Colonic mucosa (tissue), 4 donors: ENCODE measurements around the gene CORO7. TPM values are rescaled to one million over a fixed set of nuclear protein-coding genes. Genes with fewer than 3 reads are reported as not detected.

Experiments used
- DNase-seq: peaks from one replicate; pipeline ENCODE4 v3.0.0-alpha.2; 2020
- H3K27ac ChIP-seq: fragments of 200-600 bp; one replicate; pipeline ENCODE4 v1.8.0; 2021
- H3K27me3 ChIP-seq: fragments of 200-600 bp; one replicate; pipeline ENCODE4 v1.8.0; 2021
- H3K36me3 ChIP-seq: fragments of 200-600 bp; one replicate; pipeline ENCODE4 v1.8.0; 2021
- H3K4me1 ChIP-seq: fragments of 200-600 bp; one replicate; pipeline ENCODE4 v1.8.0; 2021; ENCODE audit warnings: mild to moderate bottlenecking
- H3K4me3 ChIP-seq: fragments of 200-600 bp; one replicate; pipeline ENCODE4 v1.8.0; 2021
- H3K9ac ChIP-seq, 2 donors: one replicate each; pipeline ENCODE4 v1.7.0; 2013; ENCODE audit warnings: control low read depth in 2 of 2, low read depth in 2 of 2, low read length in 2 of 2
- H3K9me3 ChIP-seq: fragments of 200-600 bp; one replicate; pipeline ENCODE4 v1.8.0; 2021
- intact Hi-C: fragments of 100-400 bp; cut with DNase I; formaldehyde crosslinking; loops from one replicate; pipeline ENCODE4 v1.14.1; 2022
- total RNA-seq, 2 donors: library from RNA; stranded (reverse); fragmentation: NEBNext Ultra II Directional in 1 of 2; extraction: Animal tissue kit (Norgen Biotek cat#: 25700) in 1 of 2; gene quantifications; one replicate each; pipeline ENCODE4 v1.2.1, GENCODE V29; 2021
- TF ChIP-seq, protein P1 (sequence below): fragments of 200-600 bp; IDR thresholded peaks from one replicate; pipeline ENCODE4 v1.8.0; 2022; ENCODE audit warnings: antibody characterized with exemption, mild to moderate bottlenecking
- donor health status: healthy.
- donor health status: DM: no; HTN: no; CAD: no.
- donor health status: DM: no; HTN: no; CAD: no.

CORO7 gene
- total RNA-seq, 2 donors from 2014 or later = 37.2 to 55.9 TPM

DNA sequence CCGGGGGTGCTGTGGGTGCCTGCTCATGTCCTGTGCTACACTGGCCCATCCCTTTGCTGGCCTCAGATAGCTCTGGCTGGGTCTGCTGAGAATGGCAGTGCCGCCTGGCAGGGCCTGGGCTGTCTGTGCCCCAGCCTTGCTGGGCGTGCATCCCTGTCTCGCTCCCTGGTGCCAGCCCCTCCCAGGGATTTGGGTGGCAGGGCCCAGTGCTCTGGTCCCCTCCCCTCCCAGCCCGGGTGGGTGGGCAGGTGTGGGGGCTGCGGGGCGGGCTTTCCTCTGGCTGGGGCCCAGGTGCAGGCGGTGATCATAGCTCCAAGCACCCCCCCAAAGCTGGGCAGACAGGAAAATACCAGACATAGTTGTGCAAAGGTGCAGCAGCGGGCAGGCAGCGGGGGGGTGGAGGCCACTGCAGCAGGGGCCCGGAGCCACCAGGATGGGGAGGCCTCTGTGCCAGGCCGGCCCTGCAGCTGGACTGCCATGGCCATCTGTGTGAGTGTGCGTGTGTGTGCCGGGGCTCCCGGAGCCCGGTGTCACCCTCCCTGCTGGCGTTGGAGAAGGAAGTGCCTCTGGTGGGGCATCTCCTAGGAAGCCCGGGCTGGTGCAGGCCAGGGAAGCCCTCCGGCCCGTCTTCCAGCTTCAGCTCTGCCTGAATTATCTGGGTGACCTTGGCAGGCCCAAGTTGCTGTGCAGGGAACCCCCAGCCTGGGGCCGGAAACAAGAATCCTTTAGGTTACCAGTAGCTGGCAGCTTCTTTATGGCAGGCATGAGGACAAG lies 93.1 kb downstream of the CORO7 start:
- H3K9ac ChIP-seq = peak overlapping the region; percentile 32 to 34
- no peaks in the 10 kb centered on the region for H3K9me3 ChIP-seq
- H3K27me3 ChIP-seq = peaks cover 8% of the 10 kb centered on the region
- H3K4me3 ChIP-seq = no peak overlapping the region
- H3K27ac ChIP-seq = peak overlapping the region; percentile 46
- DNase-seq = no peak
- TF ChIP-seq, protein P1, sequence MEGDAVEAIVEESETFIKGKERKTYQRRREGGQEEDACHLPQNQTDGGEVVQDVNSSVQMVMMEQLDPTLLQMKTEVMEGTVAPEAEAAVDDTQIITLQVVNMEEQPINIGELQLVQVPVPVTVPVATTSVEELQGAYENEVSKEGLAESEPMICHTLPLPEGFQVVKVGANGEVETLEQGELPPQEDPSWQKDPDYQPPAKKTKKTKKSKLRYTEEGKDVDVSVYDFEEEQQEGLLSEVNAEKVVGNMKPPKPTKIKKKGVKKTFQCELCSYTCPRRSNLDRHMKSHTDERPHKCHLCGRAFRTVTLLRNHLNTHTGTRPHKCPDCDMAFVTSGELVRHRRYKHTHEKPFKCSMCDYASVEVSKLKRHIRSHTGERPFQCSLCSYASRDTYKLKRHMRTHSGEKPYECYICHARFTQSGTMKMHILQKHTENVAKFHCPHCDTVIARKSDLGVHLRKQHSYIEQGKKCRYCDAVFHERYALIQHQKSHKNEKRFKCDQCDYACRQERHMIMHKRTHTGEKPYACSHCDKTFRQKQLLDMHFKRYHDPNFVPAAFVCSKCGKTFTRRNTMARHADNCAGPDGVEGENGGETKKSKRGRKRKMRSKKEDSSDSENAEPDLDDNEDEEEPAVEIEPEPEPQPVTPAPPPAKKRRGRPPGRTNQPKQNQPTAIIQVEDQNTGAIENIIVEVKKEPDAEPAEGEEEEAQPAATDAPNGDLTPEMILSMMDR = no peak
- no peaks in the 10 kb centered on the region for H3K36me3 ChIP-seq
- H3K4me1 ChIP-seq = peaks cover 8% of the 10 kb centered on the region
- intact Hi-C loops = no loop called here

DNA sequence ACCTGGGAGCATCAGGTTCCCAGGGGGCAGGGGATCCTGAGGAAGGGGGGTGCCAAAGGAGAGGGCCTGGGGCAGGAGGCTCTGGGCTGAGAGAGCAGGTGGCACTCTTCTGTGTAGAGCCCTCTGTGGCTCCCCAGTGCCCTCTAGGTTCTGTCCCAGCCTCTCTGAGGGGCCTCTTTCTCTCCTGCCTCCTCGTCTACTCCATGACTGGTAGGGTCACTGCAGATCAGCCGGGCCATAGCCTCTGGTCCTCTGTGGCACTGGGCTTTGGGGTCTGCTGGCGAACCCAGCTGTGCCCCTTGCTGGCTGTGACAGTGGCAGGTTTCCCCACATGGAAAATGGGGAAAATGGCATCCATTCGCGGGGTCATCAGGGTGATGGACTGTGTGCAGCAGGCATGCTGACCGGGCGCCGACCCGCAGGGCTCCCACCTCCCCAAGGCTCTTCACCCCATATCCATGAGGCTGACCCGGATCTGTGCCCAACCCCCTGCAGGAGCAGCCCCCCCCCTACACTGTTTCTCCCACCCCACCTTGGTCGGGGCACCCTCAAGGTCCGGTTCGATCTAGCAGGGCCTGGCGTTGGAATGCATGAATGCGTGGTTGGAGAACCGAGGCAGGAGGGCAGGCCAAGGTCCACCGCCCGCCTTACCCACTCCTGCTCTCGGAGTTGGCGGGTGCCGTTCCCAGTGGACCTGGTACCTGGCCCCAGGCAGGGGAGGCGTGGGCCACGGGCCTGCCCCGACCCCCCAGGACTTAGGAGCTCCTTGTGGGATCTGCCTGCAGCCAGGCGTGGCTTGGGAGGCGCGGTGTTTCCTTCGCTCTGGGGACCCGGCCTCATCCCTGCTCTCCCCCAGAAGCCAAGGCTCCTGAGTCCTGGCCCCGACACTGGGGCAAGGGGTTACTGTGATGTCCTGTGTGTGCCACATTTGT lies 94.0 kb downstream of the CORO7 start:
- H3K27ac ChIP-seq = no peak overlapping the region
- TF ChIP-seq, protein P1 = no peak
- no peaks in the 10 kb centered on the region for H3K9me3 ChIP-seq
- peaks cover 3% of the 10 kb centered on the region for H3K4me1 ChIP-seq
- intact Hi-C loops = no loop called here
- no peak for DNase-seq
- no peak overlapping the region for H3K9ac ChIP-seq
- peaks cover 2% of the 10 kb centered on the region for H3K27me3 ChIP-seq
- H3K4me3 ChIP-seq = no peak overlapping the region
- no peaks in the 10 kb centered on the region for H3K36me3 ChIP-seq

DNA sequence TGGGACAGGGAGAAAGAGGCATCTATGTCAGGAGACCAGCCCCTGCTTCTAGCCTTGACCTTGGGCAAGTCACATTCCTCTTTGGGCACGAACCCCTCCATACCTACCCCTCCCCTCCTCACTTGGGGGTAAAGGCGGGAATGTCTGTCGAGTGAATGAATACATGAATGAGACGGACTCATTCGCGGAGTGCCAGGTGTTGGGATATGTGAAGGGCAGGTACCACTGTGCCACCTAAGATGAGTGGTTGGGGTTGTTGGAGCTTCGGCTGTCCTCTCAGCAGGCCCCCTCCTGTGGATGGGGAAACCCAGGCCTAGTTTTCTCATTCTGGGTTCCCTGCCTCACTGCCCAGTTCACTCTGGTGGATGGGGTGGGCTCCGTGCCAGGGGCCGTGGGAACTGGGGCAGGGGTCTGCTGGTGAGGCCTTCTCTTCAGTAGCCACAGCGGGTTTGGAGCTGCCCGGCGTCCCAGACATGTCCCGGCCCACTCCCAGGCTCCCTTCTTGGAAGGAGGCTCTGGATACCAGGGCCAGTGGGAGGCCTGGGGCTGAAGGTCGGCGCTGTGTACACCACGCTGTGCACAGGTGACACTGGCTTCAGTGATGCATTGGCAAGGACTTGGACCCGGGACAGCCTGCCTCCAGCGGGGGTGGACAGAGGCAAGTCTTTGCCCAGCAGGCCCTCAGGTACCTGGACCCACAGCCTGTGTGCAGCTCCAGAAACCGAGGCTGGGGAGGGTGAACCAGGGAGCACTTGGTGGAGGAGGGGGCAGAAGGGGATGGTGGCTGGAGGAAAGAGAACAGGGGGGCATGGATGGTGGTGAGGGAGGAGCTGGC lies 94.9 kb downstream of the CORO7 start:
- Histone ChIP-seq H3K27ac (no peak overlapping the region), H3K36me3 (no peaks in the 10 kb centered on the region), H3K27me3 (peaks cover 11% of the 10 kb centered on the region), H3K9me3 (no peaks in the 10 kb centered on the region), H3K4me3 (no peak overlapping the region), H3K9ac (no peak overlapping the region), H3K4me1 (peaks cover 8% of the 10 kb centered on the region)
- no peak for DNase-seq
- intact Hi-C loops = no loop called here
- TF ChIP-seq, protein P1 = no peak

DNA sequence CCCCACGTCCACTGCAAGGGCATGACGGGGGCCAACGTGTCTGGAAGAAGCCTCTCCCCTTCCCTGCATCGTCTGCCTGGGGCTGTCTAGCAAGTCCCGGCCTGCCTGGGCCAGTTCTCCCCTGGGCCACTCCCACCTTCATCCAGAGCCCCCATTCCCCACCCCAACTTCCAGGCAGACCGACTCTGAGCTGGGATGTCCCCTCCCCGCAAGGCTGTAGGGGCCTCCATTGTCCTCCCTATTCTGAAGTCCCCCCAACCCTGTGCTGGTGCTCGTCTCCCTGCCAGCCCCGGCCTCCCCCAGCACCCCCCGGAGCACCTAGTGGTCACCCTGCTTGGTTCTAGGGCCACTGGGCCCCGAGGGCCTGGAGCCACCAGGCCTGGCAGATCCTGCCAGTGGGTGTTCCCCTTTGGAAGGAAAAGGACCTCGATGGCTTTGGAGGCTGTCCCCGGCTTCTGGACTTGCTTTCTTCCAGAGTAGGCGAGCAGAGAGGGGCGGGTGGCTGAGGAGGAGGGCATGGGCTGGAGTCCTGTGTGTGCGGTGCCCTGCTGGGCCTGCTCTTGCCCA lies 95.7 kb downstream of the CORO7 start:
- no peak for DNase-seq
- Histone ChIP-seq H3K4me1 (peaks cover 10% of the 10 kb centered on the region), H3K36me3 (no peaks in the 10 kb centered on the region), H3K27ac (no peak overlapping the region), H3K4me3 (no peak overlapping the region), H3K27me3 (peaks cover 13% of the 10 kb centered on the region), H3K9me3 (no peaks in the 10 kb centered on the region), H3K9ac (no peak overlapping the region)
- TF ChIP-seq, protein P1 = no peak
- intact Hi-C loops = no loop called here
